Right ventricle myocardium inferior (tissue), 1 donor: Measurements from ENCODE around the gene CDK19. TPM values are rescaled to one million over a fixed set of nuclear protein-coding genes. Genes with fewer than 3 reads are reported as not detected.

Experiments
- ATAC-seq: fragments of 200-7000 bp; cut with Tn5 transposase; one replicate; pipeline ENCODE4 v1.9.1; 2020; ENCODE audit warnings: mild to moderate bottlenecking, moderate library complexity
- DNase-seq: peaks from one replicate; pipeline ENCODE4 v3.0.0; 2021; ENCODE audit errors: missing footprints
- intact Hi-C: fragments of 100-400 bp; cut with DNase I; formaldehyde crosslinking; loops from one replicate; pipeline ENCODE4 v1.11.0; 2022
- total RNA-seq: library from RNA; stranded (reverse); fragmentation: NEBNext Ultra II Directional; extraction: Animal tissue kit (Norgen Biotek cat#: 25700); gene quantifications from one replicate; pipeline ENCODE4 v1.2.1, GENCODE V29; 2021
- donor health status: DM: no; HTN: yes; CAD: no; lungs with severe emphysema.

CDK19 gene
- total RNA-seq, 1 donor from 2014 or later: 11.5 TPM

GRCh38 chr6:110682460-110682853 is 132.8 kb downstream of the CDK19 start:
- ATAC-seq (peak; percentile 98), DNase-seq (no peak)
- intact Hi-C loops: loop anchor here (1.0 to 5.0 kb wide), 5 partner anchors 135 to 315 kb away; partner anchors contain the start of gene CDK19

GRCh38 chr6:110681543-110682459 is 133.5 kb downstream of the CDK19 start:
- ATAC-seq: peak; percentile 26
- intact Hi-C loops: loop anchor here (1.0 to 5.0 kb wide), 5 partner anchors 136 to 316 kb away; partner anchors contain the start of gene CDK19
- DNase-seq: no peak

- ATAC-seq (no peak), DNase-seq (no peak)
- intact Hi-C loops: no loop called here
Measured at GRCh38 chr6:110676396-110676795, 138.9 kb downstream of the CDK19 start.

GRCh38 chr6:110674096-110674495 is 141.2 kb downstream of the CDK19 start:
- DNase-seq (no peak), ATAC-seq (no peak)
- intact Hi-C loops: no loop called here

- intact Hi-C loops: no loop called here
- ATAC-seq (no peak), DNase-seq (no peak)
Measured at GRCh38 chr6:110672122-110672521, 143.1 kb downstream of the CDK19 start.

- intact Hi-C loops: no loop called here
- ATAC-seq (no peak), DNase-seq (no peak)
Measured at GRCh38 chr6:110671447-110671846, 143.8 kb downstream of the CDK19 start.

GRCh38 chr6:110665600-110665999 is 149.7 kb downstream of the CDK19 start:
- no peak for DNase-seq
- intact Hi-C loops: no loop called here
- ATAC-seq: no peak

GRCh38 chr6:110664933-110665332 is 150.3 kb downstream of the CDK19 start:
- intact Hi-C loops: no loop called here
- DNase-seq (no peak), ATAC-seq (no peak)

GRCh38 chr6:110662490-110663211 is 152.6 kb downstream of the CDK19 start:
- ATAC-seq: no peak
- DNase-seq: no peak
- intact Hi-C loops: no loop called here

GRCh38 chr6:110661414-110661813 is 153.9 kb downstream of the CDK19 start:
- intact Hi-C loops: no loop called here
- ATAC-seq (no peak), DNase-seq (no peak)

- ATAC-seq (no peak), DNase-seq (no peak)
- intact Hi-C loops: no loop called here
Measured at GRCh38 chr6:110660066-110660655, 155.1 kb downstream of the CDK19 start.

GRCh38 chr6:110658631-110659211 is 156.5 kb downstream of the CDK19 start:
- ATAC-seq: no peak
- DNase-seq: no peak
- intact Hi-C loops: no loop called here

GRCh38 chr6:110656492-110656891 is 158.8 kb downstream of the CDK19 start:
- intact Hi-C loops: no loop called here
- no peak for DNase-seq
- no peak for ATAC-seq

- intact Hi-C loops: no loop called here
- ATAC-seq (no peak), DNase-seq (no peak)
Measured at GRCh38 chr6:110655821-110656220, 159.4 kb downstream of the CDK19 start.

GRCh38 chr6:110654096-110654820 is 161.0 kb downstream of the CDK19 start:
- DNase-seq (no peak), ATAC-seq (no peak)
- intact Hi-C loops: no loop called here

GRCh38 chr6:110653381-110653780 is 161.9 kb downstream of the CDK19 start:
- intact Hi-C loops: no loop called here
- no peak for DNase-seq
- no peak for ATAC-seq

GRCh38 chr6:110652520-110652919 is 162.7 kb downstream of the CDK19 start:
- intact Hi-C loops: no loop called here
- DNase-seq (no peak), ATAC-seq (no peak)

GRCh38 chr6:110650755-110651154 is 164.5 kb downstream of the CDK19 start:
- no peak for ATAC-seq
- intact Hi-C loops: no loop called here
- no peak for DNase-seq

- ATAC-seq (no peak), DNase-seq (no peak)
- intact Hi-C loops: no loop called here
Measured at GRCh38 chr6:110649704-110650103, 165.6 kb downstream of the CDK19 start.
